Suprapubic skin (tissue), 4 donors: Measurements from ENCODE around the gene SLC36A3. TPM values are rescaled to one million over a fixed set of nuclear protein-coding genes. Genes with fewer than 3 reads are reported as not detected.

Experiments
- DNase-seq, 2 donors: peaks; one replicate each; pipeline ENCODE4 v3.0.0-alpha.2; 2019; ENCODE audit warnings: low spot score in 2 of 2
- H3K27ac ChIP-seq: fragments of 200-600 bp; sonication (generic); one replicate; pipeline ENCODE4 v1.5.1; 2019
- H3K27me3 ChIP-seq: fragments of 200-600 bp; sonication (generic); one replicate; pipeline ENCODE4 v1.5.1; 2019
- H3K36me3 ChIP-seq: fragments of 200-600 bp; sonication (generic); one replicate; pipeline ENCODE4 v1.5.1; 2019
- H3K4me1 ChIP-seq: fragments of 200-600 bp; sonication (generic); one replicate; pipeline ENCODE4 v1.5.1; 2019
- H3K4me3 ChIP-seq: fragments of 200-600 bp; sonication (generic); one replicate; pipeline ENCODE4 v1.5.1; 2019; ENCODE audit warnings: mild to moderate bottlenecking
- H3K9me3 ChIP-seq: fragments of 200-600 bp; sonication (generic); one replicate; pipeline ENCODE4 v1.5.1; 2019
- CTCF ChIP-seq, 2 donors: fragments of 200-600 bp in 1 of 2; fragments of 450-650 bp in 1 of 2; sonication (generic) in 1 of 2; IDR thresholded peaks; one replicate each; pipeline ENCODE4 v1.5.1; 2016 to 2019; ENCODE audit warnings: antibody characterized with exemption in 2 of 2, mild to moderate bottlenecking in 1 of 2, moderate library complexity in 1 of 2
- EP300 ChIP-seq: sonication (generic); formaldehyde crosslinking; IDR thresholded peaks from one replicate; pipeline ENCODE4 v1.6.1; 2017; ENCODE audit warnings: antibody characterized with exemption
- POLR2A ChIP-seq, 2 donors: fragments of 450-650 bp; IDR thresholded peaks; one replicate each; pipeline ENCODE4 v1.6.1; 2017; ENCODE audit warnings: antibody characterized with exemption in 2 of 2, mild to moderate bottlenecking in 2 of 2, moderate library complexity in 2 of 2
- POLR2AphosphoS5 ChIP-seq, 3 donors: sonication (generic); formaldehyde crosslinking; IDR thresholded peaks; one replicate each; pipeline ENCODE4 v1.6.1; 2017; ENCODE audit warnings: antibody characterized with exemption in 3 of 3
- WGBS: methylation state at CpG from one replicate; pipeline ENCODE4 v1.1.5; 2018; 5-methylcytosine and 5-hydroxymethylcytosine counted together
- total RNA-seq, 4 donors: library from RNA; depleted of rRNA; stranded (reverse); fragments of >200 nt; gene quantifications; one replicate each; pipeline ENCODE4 v1.1.0, GENCODE V29; 2016

SLC36A3 gene
- total RNA-seq, 4 donors from 2014 or later, result not detected

- TF ChIP-seq POLR2AphosphoS5 (IDR thresholded peaks at IDR 0.05) (no peak), EP300 (no peak), CTCF (IDR thresholded peaks at IDR 0.05) (no peak), POLR2A (IDR thresholded peaks at IDR 0.05) (no peak)
- Histone ChIP-seq H3K27ac (no peak overlapping the region), H3K4me3 (no peak overlapping the region), H3K4me1 (peaks cover 4% of the 10 kb centered on the region), H3K27me3 (peaks cover 6% of the 10 kb centered on the region), H3K9me3 (no peaks in the 10 kb centered on the region), H3K36me3 (no peaks in the 10 kb centered on the region)
- DNase-seq, result no peak
- WGBS, result 31% methylated on average over 6 of the region's 6 CpGs
These were observed 5.3 kb downstream of the SLC36A3 start for GRCh38 chr5:151298063-151298855.

GRCh38 chr5:151296974-151297373, 6.6 kb downstream of the SLC36A3 start:
- TF ChIP-seq POLR2A (IDR thresholded peaks at IDR 0.05), result no peak
- TF ChIP-seq POLR2AphosphoS5 (IDR thresholded peaks at IDR 0.05), result no peak
- no peak for TF ChIP-seq EP300
- no peak for TF ChIP-seq CTCF (IDR thresholded peaks at IDR 0.05)
- WGBS, result 81% methylated on average over 2 of the region's 2 CpGs
- Histone ChIP-seq H3K36me3 (no peaks in the 10 kb centered on the region), H3K27ac (no peak overlapping the region), H3K9me3 (no peaks in the 10 kb centered on the region), H3K4me1 (peaks cover 4% of the 10 kb centered on the region), H3K27me3 (peaks cover 6% of the 10 kb centered on the region), H3K4me3 (no peak overlapping the region)
- no peak for DNase-seq

- peaks cover 6% of the 10 kb centered on the region for H3K27me3 ChIP-seq
- no peaks in the 10 kb centered on the region for H3K9me3 ChIP-seq
- no peak overlapping the region for H3K27ac ChIP-seq
- H3K4me1 ChIP-seq, result peaks cover 4% of the 10 kb centered on the region
- TF ChIP-seq CTCF (IDR thresholded peaks at IDR 0.05) (no peak), POLR2AphosphoS5 (IDR thresholded peaks at IDR 0.05) (no peak), POLR2A (IDR thresholded peaks at IDR 0.05) (no peak)
- no peaks in the 10 kb centered on the region for H3K36me3 ChIP-seq
- DNase-seq, result no peak
- H3K4me3 ChIP-seq, result no peak overlapping the region
- 91% methylated on average over 1 of the region's 1 CpG for WGBS
These were observed 7.1 kb downstream of the SLC36A3 start for GRCh38 chr5:151296478-151296830.

- TF ChIP-seq POLR2A (IDR thresholded peaks at IDR 0.05), result no peak
- WGBS, result 44% methylated on average over 7 of the region's 7 CpGs
- H3K27me3 ChIP-seq, result peaks cover 2% of the 10 kb centered on the region
- peaks cover 4% of the 10 kb centered on the region for H3K4me1 ChIP-seq
- no peaks in the 10 kb centered on the region for H3K36me3 ChIP-seq
- no peak overlapping the region for H3K27ac ChIP-seq
- H3K9me3 ChIP-seq, result no peaks in the 10 kb centered on the region
- DNase-seq, result no peak
- no peak overlapping the region for H3K4me3 ChIP-seq
These were observed 7.6 kb downstream of the SLC36A3 start for GRCh38 chr5:151295791-151296477.

GRCh38 chr5:151295138-151295537, 8.4 kb downstream of the SLC36A3 start:
- Histone ChIP-seq H3K4me3 (no peak overlapping the region), H3K27me3 (peaks cover 2% of the 10 kb centered on the region), H3K36me3 (no peaks in the 10 kb centered on the region), H3K4me1 (peaks cover 4% of the 10 kb centered on the region), H3K27ac (no peak overlapping the region), H3K9me3 (no peaks in the 10 kb centered on the region)
- no peak for TF ChIP-seq POLR2A (IDR thresholded peaks at IDR 0.05)
- WGBS, result 55% methylated on average over 5 of the region's 5 CpGs
- DNase-seq, result no peak

- TF ChIP-seq EP300 (no peak), CTCF (IDR thresholded peaks at IDR 0.05) (no peak), POLR2AphosphoS5 (IDR thresholded peaks at IDR 0.05) (no peak), POLR2A (IDR thresholded peaks at IDR 0.05) (no peak)
- Histone ChIP-seq H3K27me3 (no peaks in the 10 kb centered on the region), H3K9me3 (no peaks in the 10 kb centered on the region), H3K4me3 (no peak overlapping the region), H3K4me1 (peaks cover 4% of the 10 kb centered on the region), H3K27ac (no peak overlapping the region), H3K36me3 (no peaks in the 10 kb centered on the region)
- WGBS, result 54% methylated on average over 4 of the region's 4 CpGs
- no peak for DNase-seq
These were observed 9.9 kb downstream of the SLC36A3 start for GRCh38 chr5:151293624-151294023.
